A549 (cell line): Measurements from ENCODE around the gene RAB18.

ENCODE experiments used
- CEBPB ChIP-seq, 2 experiments: fragments of >200 bp in 1 of 2; sonication (Bioruptor Twin) in 1 of 2; formaldehyde crosslinking in 1 of 2; IDR thresholded peaks; 2 replicates each; pipeline ENCODE4 v1.6.1; 2012 to 2016
- CTCF ChIP-seq: fragments of >200 bp; sonication (Bioruptor Twin); formaldehyde crosslinking; IDR thresholded peaks from 3 replicates; pipeline ENCODE4 v1.5.1; 2016
- E2F6 ChIP-seq: IDR thresholded peaks from 2 replicates; pipeline ENCODE4 v1.6.1; 2012; ENCODE audit warnings: low read depth, borderline replicate concordance
- EP300 ChIP-seq, 2 experiments: fragments of >200 bp; sonication (Bioruptor Twin); formaldehyde crosslinking; IDR thresholded peaks; 2 replicates in 1 of 2; 3 replicates in 1 of 2; pipeline ENCODE4 v1.6.1; 2016 to 2017
- MAFK ChIP-seq: fragments of 450-650 bp; IDR thresholded peaks from 2 replicates; pipeline ENCODE4 v1.6.1; 2014; ENCODE audit not compliant: partially characterized antibody
- POLR2A ChIP-seq: IDR thresholded peaks from 2 replicates; pipeline ENCODE4 v1.6.1; 2012; ENCODE audit warnings: mild to moderate bottlenecking, low read length
- POLR2AphosphoS2 ChIP-seq: conservative IDR thresholded peaks from 2 replicates; pipeline ENCODE4 v1.6.1; 2012; ENCODE audit warnings: low read length, improper control_type of control experiment, inconsistent platforms
- SMC3 ChIP-seq: fragments of >200 bp; sonication (Bioruptor Twin); formaldehyde crosslinking; IDR thresholded peaks from 3 replicates; pipeline ENCODE4 v1.6.1; 2018; ENCODE audit warnings: inconsistent platforms
- TP53 ChIP-seq: fragments of 250-450 bp; sonication (Bioruptor Pico); IDR thresholded peaks from 2 replicates; pipeline ENCODE4 v1.5.0; 2021; ENCODE audit warnings: mild to moderate bottlenecking, moderate library complexity
- ZSCAN20 ChIP-seq: fragments of 250-450 bp; sonication (Bioruptor Pico); IDR thresholded peaks from 2 replicates; pipeline ENCODE4 v1.8.0; 2022; ENCODE audit warnings: mild to moderate bottlenecking, moderate library complexity

GRCh38 chr10:27461312-27461711 lies 42.8 kb upstream of the RAB18 start:
- TF ChIP-seq EP300 (IDR thresholded peaks at IDR 0.05) (no peak), CTCF (no peak), POLR2AphosphoS2 (no peak), POLR2A (no peak), E2F6 (no peak), CEBPB (IDR thresholded peaks at IDR 0.05) (no peak), MAFK (no peak), SMC3 (no peak), TP53 (CRISPR knock-in tag) (no peak), ZSCAN20 (no peak)
